Right lobe of liver (tissue), 6 donors: ENCODE results near the gene TCEA3. TPM values are rescaled to one million over a fixed set of nuclear protein-coding genes. Genes with fewer than 3 reads are reported as not detected.

Experiments used
- ATAC-seq, 4 donors: fragments of 200-7000 bp; cut with Tn5 transposase; one replicate each; pipeline ENCODE4 v1.9.1; 2020; ENCODE audit warnings: mild to moderate bottlenecking in 4 of 4, moderate library complexity in 4 of 4
- DNase-seq, 3 donors: peaks; one replicate each; pipeline ENCODE4 v3.0.0-alpha.2; 2020
- H3K27ac ChIP-seq, 3 donors: fragments of 200-600 bp; one replicate each; pipeline ENCODE4 v1.8.0; 2022
- H3K27me3 ChIP-seq, 2 donors: fragments of 200-600 bp; one replicate each; pipeline ENCODE4 v1.8.0; 2022
- H3K36me3 ChIP-seq, 4 donors: fragments of 200-600 bp; sonication (generic) in 1 of 4; one replicate each; pipeline versions ENCODE4 v1.5.1 to v1.8.0; 2017 to 2022; ENCODE audit warnings: control low read depth in 1 of 4
- H3K4me1 ChIP-seq, 4 donors: fragments of 200-600 bp; sonication (generic) in 1 of 4; one replicate each; pipeline versions ENCODE4 v1.5.1 to v1.8.0; 2017 to 2022; ENCODE audit warnings: control low read depth in 1 of 4
- H3K4me3 ChIP-seq, 3 donors: fragments of 200-600 bp; one replicate each; pipeline ENCODE4 v1.8.0; 2022
- H3K9me3 ChIP-seq, 4 donors: fragments of 200-600 bp; sonication (generic) in 1 of 4; one replicate each; pipeline versions ENCODE4 v1.5.1 to v1.8.0; 2017 to 2022; ENCODE audit warnings: control low read depth in 1 of 4
- POLR2A ChIP-seq: fragments of 450-650 bp; IDR thresholded peaks from one replicate; pipeline ENCODE4 v1.6.1; 2017; ENCODE audit warnings: antibody characterized with exemption, mild to moderate bottlenecking
- WGBS: methylation state at CpG from one replicate; pipeline ENCODE4 v1.1.6; 2018; ENCODE audit warnings: low coverage, low lambda C conversion rate; ENCODE audit not compliant: insufficient coverage; ENCODE audit errors: missing lambda C conversion rate; 5-methylcytosine and 5-hydroxymethylcytosine counted together
- intact Hi-C, 2 donors: fragments of 100-400 bp; cut with DNase I; formaldehyde crosslinking; loops; one replicate each; pipeline versions ENCODE4 v1.11.2 to v1.14.1; 2022
- total RNA-seq, 6 experiments: library from RNA; depleted of rRNA in 2 of 6; stranded (reverse); fragments of >200 nt in 2 of 6; fragmentation: NEBNext Ultra II Directional in 3 of 6; extraction: Animal tissue kit (Norgen Biotek cat#: 25700) in 3 of 6; gene quantifications; one replicate each; pipeline versions ENCODE4 v1.1.0 to v1.2.4, GENCODE V29; 2016 to 2023
- TF ChIP-seq, protein P1 (sequence below), 4 donors: fragments of 200-600 bp in 3 of 4; fragments of 450-650 bp in 1 of 4; IDR thresholded peaks; one replicate each; pipeline versions ENCODE4 v1.5.1 to v1.8.0; 2016 to 2022; ENCODE audit warnings: antibody characterized with exemption in 4 of 4, mild to moderate bottlenecking in 2 of 4
- donor health status: DM: no; HTN: yes; CAD: no.
- donor health status: DM: no; HTN: no; CAD: no.
- donor health status: DM: no; HTN: no; CAD: no.
- donor health status: DM: no; HTN: yes; CAD: no.
- donor health status: DM: no; HTN: yes; CAD: no.

Gene TCEA3
- total RNA-seq, 6 experiments from 2014 or later = 53.3 to 94.0 (median 63.2) TPM

DNA sequence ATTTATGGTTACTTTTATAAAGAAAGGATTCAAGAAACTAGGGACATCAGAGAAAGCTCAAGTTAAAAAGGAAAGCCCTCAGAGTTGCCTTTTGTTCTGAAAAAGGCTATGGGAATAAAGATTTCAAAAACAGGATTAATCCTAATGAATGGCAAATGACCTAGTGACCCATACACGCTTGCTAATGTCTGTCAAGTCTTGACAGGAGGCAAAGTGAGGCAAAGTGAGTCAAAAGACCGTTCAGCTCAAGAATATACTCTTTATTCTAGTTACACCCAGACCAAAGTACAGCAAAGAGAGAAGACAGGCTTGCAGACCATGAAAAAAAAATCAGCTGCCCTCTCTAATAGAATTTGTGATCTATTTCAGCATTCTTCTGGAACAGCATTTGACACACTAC is 58.4 kb downstream of the TCEA3 start:
- H3K4me3 ChIP-seq = no peak overlapping the region
- no peaks in the 10 kb centered on the region for H3K27me3 ChIP-seq
- DNase-seq (no peak), ATAC-seq (no peak)
- H3K9me3 ChIP-seq = peaks cover 0 to 31% (median 17%) of the 10 kb centered on the region in 4 donors
- peaks cover 0 to 26% (median 14%) of the 10 kb centered on the region in 4 donors for H3K36me3 ChIP-seq
- intact Hi-C loops = no loop called here
- TF ChIP-seq, protein P1, sequence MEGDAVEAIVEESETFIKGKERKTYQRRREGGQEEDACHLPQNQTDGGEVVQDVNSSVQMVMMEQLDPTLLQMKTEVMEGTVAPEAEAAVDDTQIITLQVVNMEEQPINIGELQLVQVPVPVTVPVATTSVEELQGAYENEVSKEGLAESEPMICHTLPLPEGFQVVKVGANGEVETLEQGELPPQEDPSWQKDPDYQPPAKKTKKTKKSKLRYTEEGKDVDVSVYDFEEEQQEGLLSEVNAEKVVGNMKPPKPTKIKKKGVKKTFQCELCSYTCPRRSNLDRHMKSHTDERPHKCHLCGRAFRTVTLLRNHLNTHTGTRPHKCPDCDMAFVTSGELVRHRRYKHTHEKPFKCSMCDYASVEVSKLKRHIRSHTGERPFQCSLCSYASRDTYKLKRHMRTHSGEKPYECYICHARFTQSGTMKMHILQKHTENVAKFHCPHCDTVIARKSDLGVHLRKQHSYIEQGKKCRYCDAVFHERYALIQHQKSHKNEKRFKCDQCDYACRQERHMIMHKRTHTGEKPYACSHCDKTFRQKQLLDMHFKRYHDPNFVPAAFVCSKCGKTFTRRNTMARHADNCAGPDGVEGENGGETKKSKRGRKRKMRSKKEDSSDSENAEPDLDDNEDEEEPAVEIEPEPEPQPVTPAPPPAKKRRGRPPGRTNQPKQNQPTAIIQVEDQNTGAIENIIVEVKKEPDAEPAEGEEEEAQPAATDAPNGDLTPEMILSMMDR (IDR thresholded peaks at IDR 0.05) = no peak
- TF ChIP-seq POLR2A = no peak
- 93% methylated on average over 2 of the region's 2 CpGs for WGBS
- H3K27ac ChIP-seq = no peak overlapping the region
- H3K4me1 ChIP-seq = peaks cover 0 to 16% (median 7%) of the 10 kb centered on the region in 4 donors

DNA sequence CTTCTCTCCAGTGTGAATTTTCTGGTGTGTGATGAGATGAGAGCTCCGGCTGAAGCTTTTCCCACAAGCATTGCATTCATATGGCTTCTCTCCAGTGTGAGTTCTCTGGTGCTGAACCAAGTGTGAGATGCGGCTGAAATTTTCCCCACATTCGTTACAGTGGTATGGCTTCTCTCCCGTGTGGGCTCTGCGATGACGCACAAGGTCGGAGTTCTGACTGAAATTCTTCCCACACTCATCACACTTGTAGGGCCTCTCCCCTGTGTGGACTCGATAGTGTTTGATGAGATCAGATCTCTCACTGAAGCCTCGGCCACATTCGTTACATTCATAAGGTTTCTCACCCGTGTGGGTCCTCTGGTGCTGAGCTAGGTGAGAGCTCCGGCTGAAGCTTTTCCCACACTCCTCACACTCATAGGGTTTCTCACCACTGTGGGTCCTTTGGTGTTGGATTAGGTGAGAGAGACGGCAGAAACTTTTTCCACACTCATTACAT is 62.3 kb downstream of the TCEA3 start:
- Histone ChIP-seq H3K36me3 (peaks cover 0 to 26% (median 14%) of the 10 kb centered on the region in 4 donors), H3K27ac (no peak overlapping the region), H3K9me3 (peaks cover 0 to 45% (median 22%) of the 10 kb centered on the region in 4 donors), H3K27me3 (no peaks in the 10 kb centered on the region), H3K4me1 (no peaks in the 10 kb centered on the region), H3K4me3 (no peak overlapping the region)
- TF ChIP-seq, protein P1 (IDR thresholded peaks at IDR 0.05) = no peak
- no peak for TF ChIP-seq POLR2A
- intact Hi-C loops = no loop called here
- ATAC-seq = no peak
- WGBS = 89% methylated on average over 10 of the region's 13 CpGs
- DNase-seq = no peak

DNA sequence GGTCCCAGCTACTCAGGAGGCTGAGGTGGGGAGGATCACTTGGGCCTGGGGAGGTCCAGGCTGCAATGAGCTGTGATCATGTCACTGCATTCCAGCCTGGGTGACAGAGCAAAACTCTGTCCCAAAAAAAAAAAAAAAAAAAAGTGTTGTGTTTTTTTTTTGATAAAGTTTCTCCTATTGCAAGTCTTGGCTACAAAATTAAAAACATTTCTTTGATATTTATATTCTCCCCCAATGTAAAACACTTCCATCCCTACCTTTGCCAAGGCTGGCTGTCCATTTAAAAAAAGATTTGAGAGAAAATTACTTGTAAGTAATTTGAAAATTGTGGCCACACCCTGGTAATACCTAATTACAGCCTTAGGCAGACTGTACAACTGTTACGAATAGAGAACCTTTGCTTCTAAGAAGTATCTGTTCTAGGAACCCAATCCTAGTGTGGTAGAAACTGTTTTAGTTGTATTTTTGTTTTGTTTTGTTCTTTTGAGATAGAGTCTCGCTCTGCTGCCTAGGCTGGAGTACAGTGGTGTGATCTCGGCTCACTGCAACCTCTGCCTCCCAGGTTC is 66.2 kb downstream of the TCEA3 start:
- H3K36me3 ChIP-seq = peaks cover 0 to 16% (median 10%) of the 10 kb centered on the region in 4 donors
- H3K4me1 ChIP-seq = no peaks in the 10 kb centered on the region
- WGBS = 95% methylated on average over 2 of the region's 3 CpGs
- no peak overlapping the region for H3K4me3 ChIP-seq
- TF ChIP-seq, protein P1 (IDR thresholded peaks at IDR 0.05) = no peak
- intact Hi-C loops = no loop called here
- ATAC-seq (no peak), DNase-seq (no peak)
- no peaks in the 10 kb centered on the region for H3K27me3 ChIP-seq
- no peak overlapping the region for H3K27ac ChIP-seq
- H3K9me3 ChIP-seq = peaks cover 0 to 31% (median 19%) of the 10 kb centered on the region in 4 donors

DNA sequence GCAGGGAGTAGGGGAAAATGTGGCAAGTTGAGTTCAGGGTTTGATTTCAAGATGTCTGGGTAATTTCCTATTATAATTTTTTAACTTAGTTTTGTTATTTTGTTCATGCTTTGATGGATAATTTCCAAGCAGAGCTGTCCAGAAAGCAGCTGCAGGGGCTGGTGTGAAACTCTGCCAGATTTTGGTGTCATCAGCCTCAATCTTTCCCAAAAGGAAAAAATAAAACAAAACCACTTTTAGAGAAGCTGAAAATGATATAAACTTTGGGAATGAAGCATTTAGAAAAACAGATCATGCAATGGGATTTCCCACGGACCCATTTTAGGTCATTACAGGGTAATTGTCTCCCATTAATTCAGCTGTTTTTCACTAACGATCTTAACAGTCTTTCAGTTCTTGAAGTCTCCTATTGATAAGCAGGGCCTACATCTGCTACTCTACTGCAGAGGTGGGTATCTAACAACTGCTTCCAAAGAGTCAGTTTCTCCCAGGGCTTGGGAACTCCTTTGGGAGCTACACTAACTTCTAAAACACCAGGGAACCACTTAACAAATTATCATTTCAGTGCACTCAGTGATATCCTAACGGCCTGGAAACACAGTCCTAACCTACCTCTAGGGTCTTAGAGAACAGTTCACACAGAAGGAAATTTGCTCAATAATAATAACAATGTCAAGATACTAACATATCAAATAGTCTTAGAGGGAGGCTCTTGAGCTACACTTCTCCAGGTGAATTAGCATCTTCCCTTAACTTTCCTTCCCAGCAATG is 67.2 kb downstream of the TCEA3 start:
- ATAC-seq (no peak), DNase-seq (no peak)
- intact Hi-C loops = no loop called here
- TF ChIP-seq POLR2A = no peak
- TF ChIP-seq, protein P1 (IDR thresholded peaks at IDR 0.05) = no peak
- H3K4me1 ChIP-seq = no peaks in the 10 kb centered on the region
- peaks cover 0 to 6% (median 2%) of the 10 kb centered on the region in 4 donors for H3K36me3 ChIP-seq
- H3K9me3 ChIP-seq = peaks cover 0 to 26% (median 13%) of the 10 kb centered on the region in 4 donors
- H3K27me3 ChIP-seq = no peaks in the 10 kb centered on the region
- no peak overlapping the region for H3K27ac ChIP-seq
- no peak overlapping the region for H3K4me3 ChIP-seq
- 56% methylated on average over 3 of the region's 3 CpGs for WGBS
